HCT116 (cell line): ENCODE results near the gene ANAPC7. TPM values are rescaled to one million over a fixed set of nuclear protein-coding genes. Genes with fewer than 3 reads are reported as not detected.
A peak's percentile ranks its signal among the peaks of the same experiment; 100 is the strongest.
"Not testable (repeated sequence)": the region's sequence is repeated elsewhere in the genome, so short reads cannot be mapped to it uniquely, and the experiment has no call there.

ENCODE experiments used
- ATAC-seq: fragments of 200-7000 bp; cut with Tn5 transposase; 2 replicates; pipeline ENCODE4 v1.9.1; 2020; ENCODE audit warnings: mild to moderate bottlenecking, moderate library complexity
- BruUV-seq: library from RNA; stranded (reverse); fragments of 400-500 nt; replicated peaks from 2 replicates; lab custom pipeline; 2021; lab: Mats Ljungman, UMichigan
- CTCF ChIA-PET: fragments of 300-600 bp; sonication (Branson Sonifier 250); formaldehyde crosslinking; loops from one replicate; lab custom pipeline; 2021; ENCODE audit warnings: antibody characterized with exemption; lab: Charles Lee
- POLR2A ChIA-PET: fragments of 300-600, 350-600 bp; sonication (Branson Sonifier 250); formaldehyde crosslinking; loops from one replicate; lab custom pipeline; 2021; ENCODE audit warnings: antibody characterized with exemption; lab: Charles Lee
- RAD21 ChIA-PET, 2 experiments: fragments of 300-600 bp; sonication (Branson Sonifier 250); formaldehyde crosslinking; loops; one replicate each; lab custom pipeline; 2023; ENCODE audit warnings: low total read pairs in 2 of 2; ENCODE audit not compliant: uncharacterized antibody in 2 of 2, unreplicated experiment in 2 of 2, low non-redundant PET in 1 of 2; lab: Charles Lee
- DNase-seq: peaks from one replicate; pipeline ENCODE4 v3.0.0-alpha.2; 2010; ENCODE audit warnings: low read depth, low spot score
- H2AFZ ChIP-seq: fragments of 200-600 bp; shearing (Covaris generic), sonication (generic); 2 replicates; pipeline ENCODE4 v1.6.1; 2017; ENCODE audit warnings: low read depth, mixed run types, mixed read lengths, antibody characterized with exemption, low read length; ENCODE audit not compliant: poor library complexity, severe bottlenecking
- H3K27ac ChIP-seq: 2 replicates; pipeline ENCODE4 v1.5.1; 2012; ENCODE audit warnings: low read depth, low read length
- H3K27me3 ChIP-seq: fragments of 200-600 bp; sonication (generic); 2 replicates; pipeline ENCODE4 v1.6.1; 2016; ENCODE audit warnings: mixed run types, low read length, mixed read lengths; ENCODE audit not compliant: insufficient read depth
- H3K36me3 ChIP-seq, 2 experiments: fragments of 200-500 bp in 1 of 2; fragments of 200-600 bp in 1 of 2; sonication (Bioruptor generic) in 1 of 2; sonication (generic) in 1 of 2; 2 replicates each; pipeline versions ENCODE4 v1.5.1 to v1.6.1; 2014 to 2016; ENCODE audit warnings: low read length in 2 of 2, inconsistent platforms in 1 of 2, mixed read lengths in 1 of 2, mixed run types in 1 of 2; ENCODE audit not compliant: insufficient read depth in 2 of 2, control insufficient read depth in 1 of 2
- H3K4me1 ChIP-seq, 2 experiments: fragments of 200-600 bp in 1 of 2; sonication (generic) in 1 of 2; 2 replicates each; pipeline versions ENCODE4 v1.5.1 to v1.6.1; 2012 to 2017; ENCODE audit warnings: low read length in 2 of 2, inconsistent platforms in 1 of 2, mild to moderate bottlenecking in 1 of 2, mixed read lengths in 1 of 2, mixed run types in 1 of 2, moderate library complexity in 1 of 2; ENCODE audit not compliant: insufficient read depth in 2 of 2, control insufficient read depth in 1 of 2
- H3K4me2 ChIP-seq: fragments of 200-600 bp; sonication (generic); 2 replicates; pipeline ENCODE4 v1.6.1; 2017; ENCODE audit warnings: mixed run types, low read length, mixed read lengths
- H3K4me3 ChIP-seq, 2 experiments: fragments of 200-600 bp in 1 of 2; sonication (generic) in 1 of 2; replicated peaks in 1 of 2; 2 replicates each; pipeline ENCODE4 v1.5.1; 2011 to 2016; ENCODE audit warnings: low read length in 2 of 2, control low read depth in 1 of 2, low read depth in 1 of 2, mild to moderate bottlenecking in 1 of 2, mixed read lengths in 1 of 2, mixed run types in 1 of 2
- H3K79me2 ChIP-seq: fragments of 200-600 bp; sonication (generic); 2 replicates; pipeline ENCODE4 v1.6.1; 2017; ENCODE audit warnings: mild to moderate bottlenecking, mixed run types, low read length, moderate library complexity, mixed read lengths; ENCODE audit not compliant: insufficient read depth
- H3K9ac ChIP-seq: fragments of 200-600 bp; sonication (generic); 2 replicates; pipeline ENCODE4 v1.6.1; 2016; ENCODE audit warnings: low read length, mixed read lengths
- H3K9me2 ChIP-seq: fragments of 200-600 bp; sonication (generic), shearing (Covaris generic); 2 replicates; pipeline ENCODE4 v1.6.1; 2017; ENCODE audit warnings: mixed run types, mild to moderate bottlenecking, moderate library complexity; ENCODE audit not compliant: insufficient read depth
- H3K9me3 ChIP-seq, 2 experiments: fragments of 200-500 bp in 1 of 2; fragments of 200-600 bp in 1 of 2; sonication (Bioruptor generic) in 1 of 2; sonication (generic) in 1 of 2; 2 replicates each; pipeline ENCODE4 v1.6.1; 2014 to 2017; ENCODE audit warnings: low read length in 2 of 2, mixed read lengths in 2 of 2, inconsistent platforms in 1 of 2, low read depth in 1 of 2, mild to moderate bottlenecking in 1 of 2, mixed run types in 1 of 2, moderate library complexity in 1 of 2; ENCODE audit not compliant: control insufficient read depth in 1 of 2, insufficient read depth in 1 of 2
- H4K20me1 ChIP-seq: fragments of 200-600 bp; sonication (generic), shearing (Covaris generic); 2 replicates; pipeline ENCODE4 v1.6.1; 2017; ENCODE audit warnings: mixed run types, mild to moderate bottlenecking, moderate library complexity; ENCODE audit not compliant: insufficient read depth
- intact Hi-C: fragments of 100-400 bp; cut with micrococcal nuclease; formaldehyde crosslinking; loops from 2 replicates; pipeline ENCODE4 v1.10.0; 2022
- total RNA-seq: library from RNA; stranded (reverse); gene quantifications from one replicate; pipeline ENCODE4 v1.2.1, GENCODE V29; 2021; ENCODE audit not compliant: unreplicated experiment
- TF ChIP-seq, protein P1 (sequence below), 3 experiments: fragments of 200-600 bp in 1 of 3; sonication (generic) in 1 of 3; IDR thresholded peaks in 2 of 3; conservative IDR thresholded peaks in 1 of 3; 2 replicates each; pipeline ENCODE4 v1.5.1; 2012 to 2017; ENCODE audit warnings: low read depth in 2 of 3, low read length in 2 of 3, antibody characterized with exemption in 1 of 3, borderline replicate concordance in 1 of 3, control low read depth in 1 of 3, mild to moderate bottlenecking in 1 of 3, mixed read lengths in 1 of 3, mixed run types in 1 of 3, moderate library complexity in 1 of 3; ENCODE audit not compliant: insufficient read depth in 1 of 3

Gene ANAPC7
- total RNA-seq, 1 experiment from 2014 or later: 55.9 TPM

DNA sequence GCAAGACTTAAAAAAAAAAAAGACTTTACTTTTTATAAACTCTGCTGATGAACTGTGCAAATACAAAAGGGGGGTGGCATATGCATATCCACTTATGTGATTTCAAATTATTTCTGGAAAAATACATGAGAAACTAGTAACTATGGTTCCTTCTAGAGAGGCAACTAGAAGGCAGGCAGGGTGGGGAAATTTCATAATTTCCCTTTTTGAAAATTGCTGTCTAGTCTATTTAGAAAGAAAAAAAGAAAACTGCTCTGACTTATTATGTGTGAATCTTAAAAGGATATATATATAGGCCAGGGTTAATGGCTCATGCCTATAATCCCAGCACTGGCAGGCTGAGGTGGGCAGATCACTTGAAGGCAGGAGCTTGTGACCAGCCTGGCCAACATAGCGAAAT lies 42.3 kb downstream of the ANAPC7 start (continued):
- TF ChIP-seq, protein P1, sequence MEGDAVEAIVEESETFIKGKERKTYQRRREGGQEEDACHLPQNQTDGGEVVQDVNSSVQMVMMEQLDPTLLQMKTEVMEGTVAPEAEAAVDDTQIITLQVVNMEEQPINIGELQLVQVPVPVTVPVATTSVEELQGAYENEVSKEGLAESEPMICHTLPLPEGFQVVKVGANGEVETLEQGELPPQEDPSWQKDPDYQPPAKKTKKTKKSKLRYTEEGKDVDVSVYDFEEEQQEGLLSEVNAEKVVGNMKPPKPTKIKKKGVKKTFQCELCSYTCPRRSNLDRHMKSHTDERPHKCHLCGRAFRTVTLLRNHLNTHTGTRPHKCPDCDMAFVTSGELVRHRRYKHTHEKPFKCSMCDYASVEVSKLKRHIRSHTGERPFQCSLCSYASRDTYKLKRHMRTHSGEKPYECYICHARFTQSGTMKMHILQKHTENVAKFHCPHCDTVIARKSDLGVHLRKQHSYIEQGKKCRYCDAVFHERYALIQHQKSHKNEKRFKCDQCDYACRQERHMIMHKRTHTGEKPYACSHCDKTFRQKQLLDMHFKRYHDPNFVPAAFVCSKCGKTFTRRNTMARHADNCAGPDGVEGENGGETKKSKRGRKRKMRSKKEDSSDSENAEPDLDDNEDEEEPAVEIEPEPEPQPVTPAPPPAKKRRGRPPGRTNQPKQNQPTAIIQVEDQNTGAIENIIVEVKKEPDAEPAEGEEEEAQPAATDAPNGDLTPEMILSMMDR (IDR thresholded peaks at IDR 0.05 in 2 of 3, conservative IDR thresholded peaks at IDR 0.05 in 1 of 3; ENCODE audit: borderline replicate concordance in 1 of 3, insufficient read depth in 1 of 3, low read depth in 2 of 3, low read length in 2 of 3): no peak
- TF ChIP-seq, all 23 proteins: peak for 0

DNA sequence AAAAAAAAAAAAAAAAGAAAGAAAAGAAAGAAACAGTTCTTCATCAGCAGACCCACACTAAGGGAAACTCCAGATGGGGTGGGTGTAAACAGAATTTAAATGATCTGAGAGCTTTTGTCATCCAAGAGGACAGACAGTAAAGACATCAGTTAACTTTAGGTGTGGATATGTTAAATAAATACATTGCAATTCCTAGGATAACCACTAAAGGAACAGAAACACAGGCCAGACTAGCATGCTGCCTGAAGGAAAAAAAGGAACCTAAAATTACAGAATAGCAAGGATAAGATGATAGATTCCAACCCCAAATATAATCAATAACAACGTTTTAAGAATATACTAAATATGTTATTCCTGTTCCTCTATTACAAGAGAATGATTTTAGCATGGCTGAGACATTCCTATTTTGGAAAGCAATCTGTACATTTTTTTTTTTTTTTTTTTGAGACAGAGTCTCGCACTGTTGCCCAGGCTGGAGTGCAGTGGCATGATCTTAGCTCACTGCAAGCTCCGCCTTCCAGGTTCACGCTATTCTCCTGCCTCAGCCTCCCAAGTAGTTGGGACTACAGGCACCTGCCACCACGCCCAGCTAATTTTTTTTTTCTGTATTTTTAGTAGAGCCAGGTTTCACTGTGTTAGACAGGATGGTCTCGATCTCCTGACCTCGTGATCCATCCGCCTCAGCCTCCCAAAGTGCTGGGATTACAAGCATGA lies 45.0 kb downstream of the ANAPC7 start:
- H3K4me1 ChIP-seq, BruUV-seq, DNase-seq, H3K27ac ChIP-seq, H3K79me2 ChIP-seq, POLR2A ChIA-PET, H3K27me3 ChIP-seq, H3K9ac ChIP-seq, H4K20me1 ChIP-seq, H3K9me2 ChIP-seq, H2AFZ ChIP-seq, H3K36me3 ChIP-seq, H3K4me3 ChIP-seq, H3K9me3 ChIP-seq, H3K4me2 ChIP-seq: not testable (repeated sequence)
- CTCF ChIA-PET: interaction anchor here (1.0 kb wide), 1 partner anchor 10 kb away, joined by 3 read pairs; no protein-coding TSS in a partner anchor
- RAD21 ChIA-PET: interaction anchor here in 1 of 2 experiments (0.8 kb wide), 1 partner anchor 73 kb away, joined by 4 read pairs; no protein-coding TSS in a partner anchor
- TF ChIP-seq, protein P1 (IDR thresholded peaks at IDR 0.05 in 2 of 3, conservative IDR thresholded peaks at IDR 0.05 in 1 of 3; ENCODE audit: borderline replicate concordance in 1 of 3, insufficient read depth in 1 of 3, low read depth in 2 of 3, low read length in 2 of 3): peak in 2 of 3 experiments; percentile 19 to 43; a peak in 3 of 6 replicates
- ATAC-seq: peak; percentile 57; the same call in 1 of the 2 replicates
- intact Hi-C loops: loop anchor here (5.0 kb wide), 1 partner anchor 74 kb away; no protein-coding TSS in a partner anchor
